PC-3 (cell line): ENCODE results near the gene SPRY4. TPM values are rescaled to one million over a fixed set of nuclear protein-coding genes. Genes with fewer than 3 reads are reported as not detected.
"Not testable (repeated sequence)": the region's sequence is repeated elsewhere in the genome, so short reads cannot be mapped to it uniquely, and the experiment has no call there.

Source experiments
- ATAC-seq: fragments of 200-7000 bp; cut with Tn5 transposase; 2 replicates; pipeline ENCODE4 v1.9.1; 2020; ENCODE audit warnings: mild to moderate bottlenecking, moderate library complexity
- BruUV-seq: library from RNA; stranded (reverse); fragments of 400-500 nt; replicated peaks from 2 replicates; lab custom pipeline; 2021; lab: Mats Ljungman, UMichigan
- CTCF ChIA-PET: fragments of 300-600 bp; sonication (Branson Sonifier 250); formaldehyde crosslinking; loops from one replicate; lab custom pipeline; 2022; ENCODE audit warnings: antibody characterized with exemption; lab: Charles Lee
- POLR2A ChIA-PET: fragments of 300-600 bp; sonication (Branson Sonifier 250); formaldehyde crosslinking; loops from one replicate; lab custom pipeline; 2022; ENCODE audit warnings: antibody characterized with exemption; ENCODE audit not compliant: unreplicated experiment; lab: Charles Lee
- DNase-seq: peaks from one replicate; pipeline ENCODE4 v3.0.0-alpha.2; 2015
- H2AFZ ChIP-seq: fragments of 300-600 bp; sonication (generic); 2 replicates; pipeline ENCODE4 v1.6.0; 2016; ENCODE audit warnings: antibody characterized with exemption, low read length
- H3F3A ChIP-seq: fragments of 300-600 bp; sonication (generic); one replicate; pipeline ENCODE4 v1.6.0; 2017; ENCODE audit warnings: antibody characterized with exemption, low read length, control low read depth, mild to moderate bottlenecking; ENCODE audit not compliant: unreplicated experiment
- H3K27ac ChIP-seq: fragments of 300-600 bp; sonication (generic); 2 replicates; pipeline ENCODE4 v1.5.1; 2016; ENCODE audit warnings: mild to moderate bottlenecking, low read length
- H3K27me3 ChIP-seq: fragments of 300-600 bp; sonication (generic); 2 replicates; pipeline ENCODE4 v1.6.1; 2016; ENCODE audit warnings: low read length, mixed read lengths
- H3K36me3 ChIP-seq: fragments of 300-600 bp; sonication (generic); 2 replicates; pipeline ENCODE4 v1.6.1; 2016; ENCODE audit warnings: low read depth, mixed run types, low read length, mixed read lengths
- H3K4me1 ChIP-seq: fragments of 300-600 bp; sonication (generic); 2 replicates; pipeline ENCODE4 v1.5.1; 2016; ENCODE audit warnings: low read length; ENCODE audit not compliant: insufficient read depth
- H3K4me2 ChIP-seq: fragments of 300-600 bp; sonication (generic); 2 replicates; pipeline ENCODE4 v1.6.0; 2016; ENCODE audit warnings: low read length
- H3K4me3 ChIP-seq: fragments of 300-600 bp; sonication (generic); 2 replicates; pipeline ENCODE4 v1.5.1; 2016; ENCODE audit warnings: mild to moderate bottlenecking, low read length, mixed read lengths
- H3K79me2 ChIP-seq: fragments of 300-600 bp; sonication (generic); 2 replicates; pipeline ENCODE4 v1.6.1; 2017; ENCODE audit warnings: low read length, mixed read lengths
- H3K9ac ChIP-seq: fragments of 300-600 bp; sonication (generic); 2 replicates; pipeline ENCODE4 v1.6.0; 2016; ENCODE audit warnings: mild to moderate bottlenecking, low read length
- H3K9me2 ChIP-seq: fragments of 300-600 bp; sonication (generic); replicated peaks from 2 replicates; pipeline ENCODE4 v1.6.1; 2016; ENCODE audit warnings: mixed run types, low read length, mixed read lengths
- H3K9me3 ChIP-seq: fragments of 300-600 bp; sonication (generic); 2 replicates; pipeline ENCODE4 v1.6.1; 2016; ENCODE audit warnings: low read length, mixed read lengths
- H4K20me1 ChIP-seq: fragments of 300-600 bp; sonication (generic); 2 replicates; pipeline ENCODE4 v1.6.1; 2016; ENCODE audit warnings: low read length, mixed read lengths
- CTCF ChIP-seq: fragments of 300-600 bp; sonication (generic); conservative IDR thresholded peaks from 2 replicates; pipeline ENCODE4 v1.5.1; 2017; ENCODE audit warnings: antibody characterized with exemption, low read depth, mild to moderate bottlenecking, low read length
- EZH2 ChIP-seq: fragments of 300-600 bp; sonication (generic); IDR thresholded peaks from one replicate; pipeline ENCODE4 v1.6.1; 2017; ENCODE audit warnings: antibody characterized with exemption, mild to moderate bottlenecking, low read length; ENCODE audit not compliant: unreplicated experiment
- EZH2phosphoT487 ChIP-seq: fragments of 300-600 bp; sonication (generic); IDR thresholded peaks from 2 replicates; pipeline ENCODE4 v1.6.1; 2018; ENCODE audit warnings: mild to moderate bottlenecking, antibody characterized with exemption, low read length, borderline replicate concordance
- intact Hi-C: fragments of 100-400 bp; cut with micrococcal nuclease; formaldehyde crosslinking; loops from 2 replicates; pipeline ENCODE4 v1.9.0; 2023
- total RNA-seq: library from RNA; depleted of rRNA; stranded (reverse); fragments of >200 nt; gene quantifications from 2 replicates; pipeline ENCODE4 v1.2.3, GENCODE V29; 2014

SPRY4 gene
- total RNA-seq, 1 experiment from 2014 or later = 38.4 TPM

DNA sequence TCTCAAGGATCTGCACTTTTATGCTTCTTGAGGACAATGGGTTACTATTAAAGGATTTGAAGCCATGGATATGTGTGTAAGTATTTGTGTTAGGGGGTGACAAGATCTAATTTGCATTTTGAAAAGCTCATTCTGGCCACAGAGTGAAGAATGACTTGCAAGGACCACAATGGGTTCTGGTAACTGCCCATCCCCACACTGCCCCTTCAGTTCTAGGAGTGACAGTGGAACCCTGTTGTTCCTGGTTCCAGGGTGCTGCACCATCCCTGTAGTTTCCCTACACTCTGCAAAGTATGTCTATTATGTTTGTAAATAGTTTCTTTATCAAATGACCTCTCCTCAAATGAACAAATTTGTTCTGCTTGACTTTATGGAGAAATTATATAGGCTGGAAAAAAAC is 9.7 kb upstream of the SPRY4 start:
- Histone ChIP-seq H3K9ac (no peak overlapping the region), H3K9me3 (no peaks in the 10 kb centered on the region), H3K9me2 (no peaks in the 10 kb centered on the region), H3K27me3 (no peaks in the 10 kb centered on the region), H2AFZ (no peak overlapping the region), H3K4me2 (no peak overlapping the region), H4K20me1 (no peaks in the 10 kb centered on the region), H3K79me2 (no peaks in the 10 kb centered on the region), H3K27ac (no peak overlapping the region), H3K4me1 (no peaks in the 10 kb centered on the region; the same call in 1 of the 2 replicates), H3K36me3 (no peaks in the 10 kb centered on the region), H3K4me3 (no peak overlapping the region), H3F3A (no peaks in the 10 kb centered on the region)
- ChIA-PET CTCF (no interaction called here), POLR2A (no interaction called here)
- ATAC-seq = no peak
- DNase-seq = no peak
- intact Hi-C loops = no loop called here
- no TSS peak for BruUV-seq
- TF ChIP-seq EZH2 = no peak
- TF ChIP-seq EZH2phosphoT487 = no peak
- TF ChIP-seq CTCF = no peak

- CTCF ChIA-PET, H2AFZ ChIP-seq, BruUV-seq, H3K9ac ChIP-seq, H3F3A ChIP-seq, H3K9me3 ChIP-seq, H3K9me2 ChIP-seq, H3K27ac ChIP-seq, H4K20me1 ChIP-seq, H3K4me1 ChIP-seq, DNase-seq, H3K4me3 ChIP-seq, H3K27me3 ChIP-seq, ATAC-seq, H3K4me2 ChIP-seq, H3K79me2 ChIP-seq, H3K36me3 ChIP-seq, intact Hi-C loops: not testable (repeated sequence)
- POLR2A ChIA-PET = interaction anchor here (0.6 kb wide), 1 partner anchor 470 kb away, joined by 3 read pairs; no protein-coding TSS in a partner anchor
These were observed 8.9 kb upstream of the SPRY4 start for GRCh38 chr5:142333749-142334148.

DNA sequence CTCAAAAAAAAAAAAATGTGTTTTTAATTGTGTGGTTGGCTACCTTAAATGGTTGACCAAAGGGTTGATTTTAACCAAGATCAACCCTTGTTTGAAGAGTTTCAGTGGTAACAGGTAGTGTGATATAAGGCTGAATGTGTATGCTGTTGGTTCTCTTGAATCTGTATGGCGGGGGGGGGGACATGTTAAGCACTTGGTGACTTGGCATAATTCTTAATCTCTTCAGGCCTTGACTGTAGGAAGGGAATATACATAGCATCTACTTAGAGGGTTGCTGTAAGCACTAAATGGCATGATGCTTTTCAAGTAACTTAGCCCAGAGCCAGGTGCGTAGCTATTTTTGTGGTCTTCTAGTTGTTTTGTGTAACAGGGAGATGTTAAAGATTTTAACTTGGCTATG is 5.6 kb upstream of the SPRY4 start:
- Histone ChIP-seq H3K4me3 (no peak overlapping the region), H3K4me1 (peaks cover 23% of the 10 kb centered on the region), H3F3A (no peaks in the 10 kb centered on the region), H3K79me2 (peaks cover 16% of the 10 kb centered on the region), H3K9me3 (no peaks in the 10 kb centered on the region), H3K9ac (no peak overlapping the region), H4K20me1 (no peaks in the 10 kb centered on the region), H3K27ac (no peak overlapping the region), H3K27me3 (no peaks in the 10 kb centered on the region), H3K9me2 (no peaks in the 10 kb centered on the region), H3K36me3 (no peaks in the 10 kb centered on the region), H2AFZ (no peak overlapping the region), H3K4me2 (no peak overlapping the region)
- no TSS peak for BruUV-seq
- intact Hi-C loops = no loop called here
- ChIA-PET CTCF (no interaction called here), POLR2A (interaction anchor here (0.6 kb wide), 1 partner anchor 144 kb away, joined by 3 read pairs; no protein-coding TSS in a partner anchor)
- TF ChIP-seq EZH2 (no peak), CTCF (no peak), EZH2phosphoT487 (no peak)
- DNase-seq = no peak
- no peak for ATAC-seq
